Fibroblast of the aortic adventitia (primary cell): ENCODE results near the gene ROR1. TPM values are rescaled to one million over a fixed set of nuclear protein-coding genes. Genes with fewer than 3 reads are reported as not detected.
A peak's percentile ranks its signal among the peaks of the same experiment; 100 is the strongest.

Experiments
- DNase-seq: peaks from one replicate; pipeline ENCODE4 v3.0.0-alpha.2; 2010; ENCODE audit warnings: low read depth
- H3K4me3 ChIP-seq: 2 replicates; pipeline ENCODE4 v1.5.1; 2011; ENCODE audit warnings: low read depth, mild to moderate bottlenecking, control low read depth, low read length, moderate library complexity
- CTCF ChIP-seq: IDR thresholded peaks from 2 replicates; pipeline ENCODE4 v1.5.1; 2011; ENCODE audit warnings: mild to moderate bottlenecking, low read length, control low read depth, inconsistent platforms; ENCODE audit not compliant: insufficient read depth
- total RNA-seq: library from RNA; depleted of rRNA; stranded (reverse); fragments of >200 nt; gene quantifications from 2 replicates; pipeline ENCODE4 v1.2.3, GENCODE V29; 2012; ENCODE audit warnings: low replicate concordance

The ROR1 gene
- total RNA-seq, 1 donor, result 18.8 TPM

GRCh38 chr1:64087768-64088167, 314.0 kb downstream of the ROR1 start:
- no peak for TF ChIP-seq CTCF
- H3K4me3 ChIP-seq, result no peak overlapping the region
- peak; percentile 87 for DNase-seq

GRCh38 chr1:64090436-64090835, 316.6 kb downstream of the ROR1 start:
- TF ChIP-seq CTCF, result no peak
- H3K4me3 ChIP-seq, result no peak overlapping the region
- DNase-seq, result no peak

- DNase-seq, result peak; percentile 45
- H3K4me3 ChIP-seq, result no peak overlapping the region
- TF ChIP-seq CTCF, result no peak
These were observed 319.1 kb downstream of the ROR1 start for GRCh38 chr1:64092851-64093371.

GRCh38 chr1:64093941-64094340, 320.1 kb downstream of the ROR1 start:
- DNase-seq, result peak; percentile 65
- H3K4me3 ChIP-seq, result no peak overlapping the region
- no peak for TF ChIP-seq CTCF

GRCh38 chr1:64095832-64096231, 322.0 kb downstream of the ROR1 start:
- DNase-seq, result no peak
- TF ChIP-seq CTCF, result no peak
- no peak overlapping the region for H3K4me3 ChIP-seq

- TF ChIP-seq CTCF, result no peak
- DNase-seq, result no peak
These were observed 324.0 kb downstream of the ROR1 start for GRCh38 chr1:64097859-64098258.

GRCh38 chr1:64098436-64098835, 324.6 kb downstream of the ROR1 start:
- no peak overlapping the region for H3K4me3 ChIP-seq
- TF ChIP-seq CTCF, result no peak
- no peak for DNase-seq

More at GRCh38 chr1:64097859-64098258, 324.0 kb downstream of the ROR1 start:
- no peak overlapping the region for H3K4me3 ChIP-seq
